Body of pancreas (tissue), 4 donors: Measurements from ENCODE around the gene TATDN3. TPM values are rescaled to one million over a fixed set of nuclear protein-coding genes. Genes with fewer than 3 reads are reported as not detected.

Experiments
- ATAC-seq: fragments of 150-250 bp; one replicate; pipeline ENCODE4 v1.9.1; 2016
- DNase-seq, 4 donors: peaks; one replicate each; pipeline ENCODE4 v3.0.0-alpha.2; 2019
- H3K27ac ChIP-seq, 4 donors: fragments of 200-600 bp; sonication (generic); 1 replicate in 3 of 4; 2 replicates in 1 of 4; pipeline versions ENCODE4 v1.5.1 to v1.6.1; 2016 to 2019; ENCODE audit warnings: mild to moderate bottlenecking in 1 of 4, mixed read lengths in 1 of 4, moderate library complexity in 1 of 4
- H3K27me3 ChIP-seq, 2 donors: fragments of 200-600 bp; sonication (generic); one replicate each; pipeline ENCODE4 v1.6.0; 2016; ENCODE audit warnings: mild to moderate bottlenecking in 1 of 2
- H3K36me3 ChIP-seq, 2 donors: fragments of 200-600 bp; sonication (generic); replicated peaks in 1 of 2; 2 replicates each; pipeline ENCODE4 v1.5.1; 2016; ENCODE audit warnings: low read depth in 2 of 2; ENCODE audit not compliant: insufficient read depth in 1 of 2
- H3K4me1 ChIP-seq: fragments of 200-600 bp; sonication (generic); one replicate; pipeline ENCODE4 v1.6.0; 2016
- H3K4me3 ChIP-seq, 2 donors: fragments of 200-600 bp; sonication (generic); 1 replicate in 1 of 2; 2 replicates in 1 of 2; pipeline ENCODE4 v1.5.1; 2016 to 2019
- H3K9me3 ChIP-seq, 3 donors: fragments of 200-600 bp; sonication (generic); 1 replicate in 2 of 3; 2 replicates in 1 of 3; pipeline ENCODE4 v1.5.1; 2016
- CTCF ChIP-seq, 7 experiments: fragments of 450-650 bp in 4 of 7; fragments of 200-600 bp in 3 of 7; sonication (generic) in 3 of 7; IDR thresholded peaks; one replicate each; pipeline ENCODE4 v1.5.1; 2016 to 2019; ENCODE audit warnings: antibody characterized with exemption in 7 of 7
- POLR2A ChIP-seq, 3 donors: fragments of 450-650 bp; IDR thresholded peaks; one replicate each; pipeline ENCODE4 v1.6.1; 2016; ENCODE audit warnings: antibody characterized with exemption in 3 of 3, mild to moderate bottlenecking in 2 of 3
- WGBS, 2 donors: methylation state at CpG; one replicate each; pipeline ENCODE4 v1.1.5; 2017; 5-methylcytosine and 5-hydroxymethylcytosine counted together
- intact Hi-C: fragments of 100-400 bp; cut with DNase I; formaldehyde crosslinking; loops from one replicate; pipeline ENCODE4 v1.15.1; 2023
- total RNA-seq, 2 donors: library from RNA; depleted of rRNA; stranded (reverse); fragments of >200 nt; gene quantifications; one replicate each; pipeline ENCODE4 v1.1.0, GENCODE V29; 2016

TATDN3 gene
- total RNA-seq, 2 donors from 2014 or later, result 6.3 to 10.6 TPM

- ATAC-seq, result no peak
These were observed 23.0 kb downstream of the TATDN3 start for GRCh38 chr1:212814537-212815334.

GRCh38 chr1:212816567-212817278 lies 25.0 kb downstream of the TATDN3 start:
- intact Hi-C loops, result no loop called here
- no peaks in the 10 kb centered on the region for H3K27me3 ChIP-seq
- H3K36me3 ChIP-seq, result no peaks in the 10 kb centered on the region
- WGBS, 2 donors, result 69 to 71% methylated on average over 3 of the region's 3 CpGs
- H3K9me3 ChIP-seq, result peaks cover 0 to 3% (median 0%) of the 10 kb centered on the region in 3 donors
- DNase-seq (no peak), ATAC-seq (no peak)
- TF ChIP-seq POLR2A (IDR thresholded peaks at IDR 0.05) (no peak), CTCF (IDR thresholded peaks at IDR 0.05) (no peak)
- no peaks in the 10 kb centered on the region for H3K4me1 ChIP-seq
- H3K4me3 ChIP-seq, result no peak overlapping the region
- H3K27ac ChIP-seq, result no peak overlapping the region

More at GRCh38 chr1:212814537-212815334, 23.0 kb downstream of the TATDN3 start:
- Histone ChIP-seq H3K9me3 (peaks cover 0 to 3% (median 0%) of the 10 kb centered on the region in 3 donors), H3K36me3 (no peaks in the 10 kb centered on the region), H3K27ac (no peak overlapping the region), H3K4me1 (no peaks in the 10 kb centered on the region), H3K27me3 (no peaks in the 10 kb centered on the region), H3K4me3 (no peak overlapping the region)
- TF ChIP-seq POLR2A (IDR thresholded peaks at IDR 0.05) (no peak), CTCF (IDR thresholded peaks at IDR 0.05) (peak in 4 of 7 experiments; percentile 22 to 42 (median 36))
- DNase-seq, result peak in 3 of 4 donors; percentile 13 to 25 (median 15)
- 48 to 54% methylated on average over 5 of the region's 5 CpGs for WGBS, 2 donors
- intact Hi-C loops, result no loop called here

- TF ChIP-seq POLR2A (IDR thresholded peaks at IDR 0.05), result no peak
- TF ChIP-seq CTCF (IDR thresholded peaks at IDR 0.05), result no peak
- H3K27ac ChIP-seq, result no peak overlapping the region
- intact Hi-C loops, result no loop called here
- no peaks in the 10 kb centered on the region for H3K36me3 ChIP-seq
- no peak for ATAC-seq
- H3K4me1 ChIP-seq, result no peaks in the 10 kb centered on the region
- no peaks in the 10 kb centered on the region for H3K9me3 ChIP-seq
- H3K4me3 ChIP-seq, result no peak overlapping the region
- 41 to 48% methylated on average over 5 of the region's 5 CpGs for WGBS, 2 donors
- DNase-seq, result no peak
- H3K27me3 ChIP-seq, result no peaks in the 10 kb centered on the region
These were observed 28.0 kb downstream of the TATDN3 start for GRCh38 chr1:212819726-212820125.

- Histone ChIP-seq H3K27me3 (no peaks in the 10 kb centered on the region), H3K36me3 (no peaks in the 10 kb centered on the region), H3K4me1 (no peaks in the 10 kb centered on the region), H3K9me3 (peaks cover 0 to 6% (median 0%) of the 10 kb centered on the region in 3 donors), H3K27ac (no peak overlapping the region), H3K4me3 (no peak overlapping the region)
- ATAC-seq (no peak), DNase-seq (no peak)
- WGBS, 2 donors, result 80 to 85% methylated on average over 2 of the region's 2 CpGs
- intact Hi-C loops, result no loop called here
- TF ChIP-seq CTCF (IDR thresholded peaks at IDR 0.05) (no peak), POLR2A (IDR thresholded peaks at IDR 0.05) (no peak)
These were observed 29.3 kb downstream of the TATDN3 start for GRCh38 chr1:212820969-212821368.
